ENCODE data around the gene CDK10. TPM values are rescaled to one million over a fixed set of nuclear protein-coding genes. Genes with fewer than 3 reads are reported as not detected.

CDK10 gene
- total and polyA plus RNA-seq, 9 of the 15 experiments (the other 6 are each of a cell fraction or from before 2014, with no cell fraction given): 2.0 to 85.1 (median 40.1) TPM

- POLR2A ChIA-PET: interaction anchor here (0.8 to 2.1 kb wide), 5 partner anchors 10 to 50 kb away, joined by 3 to 9 read pairs (median 4); no protein-coding TSS in a partner anchor
- 87% methylated on average over 10 of the region's 18 CpGs for WGBS (ENCODE audit: insufficient coverage, low coverage, missing lambda C conversion rate)
- DNase-seq (ENCODE audit: extremely low read depth in 1 of 4, low spot score in 3 of 4) (no peak), FAIRE-seq (no peak), ATAC-seq (no peak)
- TF ChIP-seq SUPT5H (IDR thresholded peaks at IDR 0.05) (no peak), POLR2G (IDR thresholded peaks at IDR 0.05; ENCODE audit: low read depth, low read length) (peak; percentile 8; the same call in 1 of the 2 replicates), GTF2A2 (tag; IDR thresholded peaks at IDR 0.05) (no peak), CHD1 (IDR thresholded peaks at IDR 0.05; ENCODE audit: low read length) (no peak)
- in situ Hi-C loops (cut with MboI) (no loop called here), intact Hi-C loops (cut with micrococcal nuclease) (no loop called here)
- no peak overlapping the region for H3K9ac ChIP-seq (ENCODE audit: insufficient read depth in 1 of 2, low read depth in 2 of 2, low read length in 2 of 2)
- H3K27me3 ChIP-seq (ENCODE audit: control insufficient read depth in 2 of 2, insufficient read depth in 2 of 2, low read length in 2 of 2): no peaks in the 10 kb centered on the region
- no peak overlapping the region for H3K27ac ChIP-seq (ENCODE audit: extremely low read depth, low read depth, low read length)
- no peaks in the 10 kb centered on the region for H3K9me1 ChIP-seq (ENCODE audit: control insufficient read depth, insufficient read depth, low read length)
- H2AFZ ChIP-seq (ENCODE audit: low read depth, low read length): no peak overlapping the region
- CTCF ChIA-PET (ENCODE audit: low intra/inter-chr PET ratio): no interaction called here
- no peak overlapping the region for H3K4me2 ChIP-seq (ENCODE audit: insufficient read depth, low read length)
- peaks cover 14% of the 10 kb centered on the region for H3K79me2 ChIP-seq (ENCODE audit: control insufficient read depth, insufficient read depth, low read length)
- no TSS peak for BruUV-seq (replicated peaks)
- H3K36me3 ChIP-seq (ENCODE audit: control insufficient read depth, insufficient read depth, low read length): peaks cover 93% of the 10 kb centered on the region
- H3K9me3 ChIP-seq (replicated peaks; ENCODE audit: control insufficient read depth, insufficient read depth, low read depth, low read length): no peaks in the 10 kb centered on the region
- H3K4me3 ChIP-seq: no peak overlapping the region
- H3K4me1 ChIP-seq (replicated peaks in 1 of 2; ENCODE audit: control insufficient read depth in 2 of 2, insufficient read depth in 2 of 2, low read length in 2 of 2): peaks cover 0 to 17% of the 10 kb centered on the region in 2 experiments; a peak in 1 of 5 replicates
- H4K20me1 ChIP-seq (replicated peaks; ENCODE audit: control insufficient read depth, insufficient read depth, low read length): no peaks in the 10 kb centered on the region
Measured at GRCh38 chr16:89729293-89729692, 42.8 kb downstream of the CDK10 start.

DNA sequence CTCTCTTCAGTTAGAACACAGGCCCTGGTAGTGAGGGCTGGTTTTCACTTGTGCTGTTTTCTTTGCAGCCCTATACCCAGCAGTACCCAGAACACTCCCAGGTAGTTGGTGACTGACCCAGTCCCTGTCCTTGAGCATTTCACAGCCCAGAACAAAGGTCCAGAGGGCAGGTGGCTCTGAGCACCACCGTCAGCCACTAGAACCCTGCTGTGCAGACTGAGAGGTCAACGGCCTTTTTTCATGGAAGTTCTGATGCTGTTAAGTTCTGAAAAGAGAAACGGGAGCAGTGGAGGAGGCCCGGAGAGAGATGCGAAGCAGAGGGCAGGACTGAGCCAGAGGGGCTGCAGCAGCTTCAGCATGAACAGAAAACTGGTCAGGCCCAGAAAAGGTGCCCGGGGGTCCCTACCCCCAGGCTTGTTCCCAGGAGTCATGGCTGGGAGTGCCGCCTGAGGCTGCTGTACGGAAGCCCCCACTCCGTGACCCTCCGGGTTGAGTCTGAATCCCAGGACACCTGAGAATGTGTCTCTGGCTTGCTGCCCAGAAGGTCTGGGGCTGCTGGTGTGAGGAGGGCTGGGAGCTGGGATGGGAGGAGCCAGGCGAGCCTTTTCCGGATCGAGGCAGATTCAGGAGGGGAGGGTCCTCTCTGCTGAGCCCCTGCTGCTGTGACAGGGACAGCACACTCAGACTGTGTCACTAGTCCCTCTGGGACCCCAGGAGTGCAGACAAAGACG is 43.5 kb downstream of the CDK10 start:
- ChIA-PET POLR2A (interaction anchor here (0.8 to 2.1 kb wide), 5 partner anchors 9 to 49 kb away, joined by 3 to 9 read pairs (median 4); no protein-coding TSS in a partner anchor), CTCF (ENCODE audit: low intra/inter-chr PET ratio) (no interaction called here)
- Histone ChIP-seq H3K9me1 (ENCODE audit: control insufficient read depth, insufficient read depth, low read length) (no peaks in the 10 kb centered on the region), H3K27me3 (ENCODE audit: control insufficient read depth in 2 of 2, insufficient read depth in 2 of 2, low read length in 2 of 2) (no peaks in the 10 kb centered on the region), H3K4me3 (no peak overlapping the region), H3K79me2 (ENCODE audit: control insufficient read depth, insufficient read depth, low read length) (peaks cover 8% of the 10 kb centered on the region; the same call in 2 of the 3 replicates), H3K4me1 (replicated peaks in 1 of 2; ENCODE audit: control insufficient read depth in 2 of 2, insufficient read depth in 2 of 2, low read length in 2 of 2) (peaks cover 0 to 17% of the 10 kb centered on the region in 2 experiments; a peak in 1 of 5 replicates), H4K20me1 (replicated peaks; ENCODE audit: control insufficient read depth, insufficient read depth, low read length) (no peaks in the 10 kb centered on the region), H3K36me3 (ENCODE audit: control insufficient read depth, insufficient read depth, low read length) (peaks cover 93% of the 10 kb centered on the region), H2AFZ (ENCODE audit: low read depth, low read length) (no peak overlapping the region), H3K9me3 (replicated peaks; ENCODE audit: control insufficient read depth, insufficient read depth, low read depth, low read length) (no peaks in the 10 kb centered on the region), H3K27ac (ENCODE audit: extremely low read depth, low read depth, low read length) (no peak overlapping the region), H3K9ac (ENCODE audit: insufficient read depth in 1 of 2, low read depth in 2 of 2, low read length in 2 of 2) (no peak overlapping the region), H3K4me2 (ENCODE audit: insufficient read depth, low read length) (no peak overlapping the region)
- no peak for DNase-seq (ENCODE audit: extremely low read depth in 1 of 4, low spot score in 3 of 4)
- no peak for FAIRE-seq
- no peak for ATAC-seq
- intact Hi-C loops (cut with micrococcal nuclease) (no loop called here), in situ Hi-C loops (cut with MboI) (no loop called here)
- 84% methylated on average over 14 of the region's 14 CpGs for WGBS (ENCODE audit: insufficient coverage, low coverage, missing lambda C conversion rate)
- no TSS peak for BruUV-seq (replicated peaks)
- no peak for TF ChIP-seq PYGO2 (tag; IDR thresholded peaks at IDR 0.05)
- no peak for TF ChIP-seq ZNF274 (IDR thresholded peaks at IDR 0.05; ENCODE audit: borderline replicate concordance, low read depth, low read length)
- TF ChIP-seq, protein P1, sequence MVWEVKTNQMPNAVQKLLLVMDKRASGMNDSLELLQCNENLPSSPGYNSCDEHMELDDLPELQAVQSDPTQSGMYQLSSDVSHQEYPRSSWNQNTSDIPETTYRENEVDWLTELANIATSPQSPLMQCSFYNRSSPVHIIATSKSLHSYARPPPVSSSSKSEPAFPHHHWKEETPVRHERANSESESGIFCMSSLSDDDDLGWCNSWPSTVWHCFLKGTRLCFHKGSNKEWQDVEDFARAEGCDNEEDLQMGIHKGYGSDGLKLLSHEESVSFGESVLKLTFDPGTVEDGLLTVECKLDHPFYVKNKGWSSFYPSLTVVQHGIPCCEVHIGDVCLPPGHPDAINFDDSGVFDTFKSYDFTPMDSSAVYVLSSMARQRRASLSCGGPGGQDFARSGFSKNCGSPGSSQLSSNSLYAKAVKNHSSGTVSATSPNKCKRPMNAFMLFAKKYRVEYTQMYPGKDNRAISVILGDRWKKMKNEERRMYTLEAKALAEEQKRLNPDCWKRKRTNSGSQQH (CRISPR knock-in tag; IDR thresholded peaks at IDR 0.05): no peak
- peak; percentile 27; the same call in 1 of the 2 replicates for TF ChIP-seq NFIC (IDR thresholded peaks at IDR 0.05)
- no peak for TF ChIP-seq RAD21 (CRISPR knock-in tag; conservative IDR thresholded peaks at IDR 0.05 in 1 of 2, IDR thresholded peaks at IDR 0.05 in 1 of 2)
